ENCODE results near the gene CSNK2B. TPM values are rescaled to one million over a fixed set of nuclear protein-coding genes. Genes with fewer than 3 reads are reported as not detected.

The CSNK2B gene
- total and polyA plus RNA-seq, 11 donors, result 111 to 323 (median 124) TPM

GRCh38 chr6:31654574-31655348, 11.1 kb upstream of the CSNK2B start:
- DNase-seq, result no peak
- TF ChIP-seq POLR2A (IDR thresholded peaks at IDR 0.05), result no peak
- TF ChIP-seq CTCF (IDR thresholded peaks at IDR 0.05), result no peak
- H3K27me3 ChIP-seq, result no peaks in the 10 kb centered on the region
- WGBS, 4 donors, result 92 to 96% (median 94%) methylated on average over 8 of the region's 8 CpGs
- no peak overlapping the region for H3K27ac ChIP-seq
- H3K9me3 ChIP-seq, result no peaks in the 10 kb centered on the region
- no peak overlapping the region for H3K4me3 ChIP-seq
- peaks cover 0 to 39% (median 21%) of the 10 kb centered on the region in 9 donors for H3K36me3 ChIP-seq
- intact Hi-C loops (cut with DNase I), result loop anchor here in 2 of 10 donors (5.0 kb wide), 2 partner anchors 32 to 107 kb away; partner anchors contain the start of genes ATP6V1G2 (in 1 of the 2), NFKBIL1 (in 1 of the 2) and PRRC2A (in 1 of the 2)
- peaks cover 14 to 55% (median 42%) of the 10 kb centered on the region in 12 donors for H3K4me1 ChIP-seq
- no peak for ATAC-seq

GRCh38 chr6:31655349-31656237, 10.3 kb upstream of the CSNK2B start, which contains the start of gene APOM:
Gene APOM (plus strand): TSS chr6:31655894. CDS start chr6:31655967, 73 bp downstream.
- no peaks in the 10 kb centered on the region for H3K27me3 ChIP-seq
- H3K27ac ChIP-seq, result peak within 1 kb of the TSS in 1 of 12 donors; percentile 20
- peaks cover 16 to 54% (median 43%) of the 10 kb centered on the region in 12 donors for H3K4me1 ChIP-seq
- 79 to 90% (median 87%) methylated on average over 8 of the region's 8 CpGs for WGBS, 4 donors
- intact Hi-C loops (cut with DNase I), result loop anchor here in 2 of 10 donors (5.0 kb wide), 2 partner anchors 33 to 108 kb away; partner anchors contain the start of genes ATP6V1G2 (in 1 of the 2), NFKBIL1 (in 1 of the 2) and PRRC2A (in 1 of the 2)
- H3K4me3 ChIP-seq, result no peak within 1 kb of the TSS
- DNase-seq (no peak), ATAC-seq (no peak)
- peaks cover 0 to 32% (median 12%) of the 10 kb centered on the region in 9 donors for H3K36me3 ChIP-seq
- TF ChIP-seq CTCF (IDR thresholded peaks at IDR 0.05) (no peak), POLR2A (IDR thresholded peaks at IDR 0.05) (no peak)
- no peaks in the 10 kb centered on the region for H3K9me3 ChIP-seq

GRCh38 chr6:31657406-31658157, 8.3 kb upstream of the CSNK2B start:
- 66 to 76% (median 72%) methylated on average over 6 of the region's 6 CpGs for WGBS, 4 donors

More at GRCh38 chr6:31657406-31658157, 8.3 kb upstream of the CSNK2B start:
- no peak overlapping the region for H3K4me3 ChIP-seq
- peak overlapping the region in 1 of 12 donors; percentile 4 for H3K27ac ChIP-seq
- ATAC-seq, result no peak
- H3K9me3 ChIP-seq, result no peaks in the 10 kb centered on the region
- no peak for TF ChIP-seq CTCF (IDR thresholded peaks at IDR 0.05)
- TF ChIP-seq POLR2A (IDR thresholded peaks at IDR 0.05), result no peak
- no peak for DNase-seq
- H3K4me1 ChIP-seq, result peaks cover 14 to 55% (median 38%) of the 10 kb centered on the region in 12 donors
- peaks cover 0 to 36% (median 20%) of the 10 kb centered on the region in 9 donors for H3K36me3 ChIP-seq
- H3K27me3 ChIP-seq, result no peaks in the 10 kb centered on the region
- intact Hi-C loops (cut with DNase I), result loop anchor here in 2 of 10 donors (5.0 kb wide), 2 partner anchors 35 to 110 kb away; partner anchors contain the start of genes ATP6V1G2 (in 1 of the 2), NFKBIL1 (in 1 of the 2) and PRRC2A (in 1 of the 2)
